WERI-Rb-1 (cell line): ENCODE data around the gene RNF181.
A peak's percentile ranks its signal among the peaks of the same experiment; 100 is the strongest.

Source experiments
- DNase-seq: peaks from one replicate; pipeline ENCODE4 v3.0.0-alpha.2; 2020
- H3K27ac ChIP-seq: fragments of 250-450 bp; sonication (Bioruptor Pico); 2 replicates; pipeline ENCODE4 v1.5.1; 2020; ENCODE audit warnings: mild to moderate bottlenecking, moderate library complexity
- H3K27me3 ChIP-seq: fragments of 250-450 bp; sonication (Bioruptor Pico); 2 replicates; pipeline ENCODE4 v1.5.1; 2021; ENCODE audit warnings: mild to moderate bottlenecking, low read depth, moderate library complexity; ENCODE audit not compliant: insufficient read depth, severe bottlenecking
- H3K36me3 ChIP-seq: fragments of 250-450 bp; sonication (Bioruptor Pico); 2 replicates; pipeline ENCODE4 v1.5.1; 2020; ENCODE audit warnings: mild to moderate bottlenecking, moderate library complexity
- H3K4me3 ChIP-seq: 2 replicates; pipeline ENCODE4 v1.5.1; 2011; ENCODE audit warnings: low read depth, mild to moderate bottlenecking, control low read depth, low read length
- H3K9me3 ChIP-seq: fragments of 250-450 bp; sonication (Bioruptor Pico); 2 replicates; pipeline ENCODE4 v1.5.1; 2021; ENCODE audit warnings: mild to moderate bottlenecking, moderate library complexity; ENCODE audit not compliant: severe bottlenecking
- TF ChIP-seq, protein P1 (sequence below): IDR thresholded peaks from 2 replicates; pipeline ENCODE4 v1.5.1; 2011; ENCODE audit warnings: low read depth, mild to moderate bottlenecking, control low read depth, inconsistent platforms, low read length

Gene RNF181, protein sequence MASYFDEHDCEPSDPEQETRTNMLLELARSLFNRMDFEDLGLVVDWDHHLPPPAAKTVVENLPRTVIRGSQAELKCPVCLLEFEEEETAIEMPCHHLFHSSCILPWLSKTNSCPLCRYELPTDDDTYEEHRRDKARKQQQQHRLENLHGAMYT

DNA sequence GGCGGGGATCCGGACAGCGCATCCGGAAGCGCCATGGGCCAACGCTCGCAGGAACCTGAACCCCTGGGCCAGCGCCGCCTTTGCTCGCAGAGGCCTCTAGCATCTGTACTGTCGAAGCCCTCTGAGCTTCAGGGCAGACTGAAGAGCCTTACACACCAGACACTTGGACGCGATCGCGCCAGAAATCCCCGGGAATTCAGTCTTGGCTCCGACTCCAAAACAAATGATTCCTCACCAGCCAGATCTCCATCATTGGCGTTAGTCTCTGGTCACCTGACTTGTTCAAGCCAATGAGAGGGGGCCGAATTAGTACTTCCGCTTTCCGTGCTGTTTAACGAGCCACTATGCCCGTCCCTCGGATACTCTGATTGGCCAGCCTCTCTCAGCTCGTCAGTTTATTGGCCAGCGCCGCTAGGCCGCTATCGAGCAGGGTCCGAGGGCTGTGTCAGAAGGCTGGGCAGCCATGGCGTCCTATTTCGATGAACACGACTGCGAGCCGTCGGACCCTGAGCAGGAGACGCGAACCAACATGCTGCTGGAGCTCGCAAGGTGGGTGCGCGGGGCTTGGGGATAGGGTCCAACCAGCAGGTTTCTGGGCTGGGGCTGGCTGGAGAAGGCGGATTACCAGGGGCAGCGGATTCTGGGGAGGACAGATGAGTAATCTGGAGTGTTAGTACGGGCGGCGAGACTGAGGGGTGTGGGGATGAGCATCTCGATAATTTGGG, at the start of gene RNF181:
Gene RNF181, plus strand, starts transcription at position 445 of the 725 bp plus-strand sequence. Its CDS starts 19 bp downstream, at position 464.
- Histone ChIP-seq H3K9me3 (no peaks in the 10 kb centered on the region), H3K4me3 (peak within 1 kb of the TSS; percentile 83), H3K36me3 (peaks cover 18% of the 10 kb centered on the region), H3K27ac (peak within 1 kb of the TSS; percentile 77), H3K27me3 (no peaks in the 10 kb centered on the region)
- TF ChIP-seq, protein P1, sequence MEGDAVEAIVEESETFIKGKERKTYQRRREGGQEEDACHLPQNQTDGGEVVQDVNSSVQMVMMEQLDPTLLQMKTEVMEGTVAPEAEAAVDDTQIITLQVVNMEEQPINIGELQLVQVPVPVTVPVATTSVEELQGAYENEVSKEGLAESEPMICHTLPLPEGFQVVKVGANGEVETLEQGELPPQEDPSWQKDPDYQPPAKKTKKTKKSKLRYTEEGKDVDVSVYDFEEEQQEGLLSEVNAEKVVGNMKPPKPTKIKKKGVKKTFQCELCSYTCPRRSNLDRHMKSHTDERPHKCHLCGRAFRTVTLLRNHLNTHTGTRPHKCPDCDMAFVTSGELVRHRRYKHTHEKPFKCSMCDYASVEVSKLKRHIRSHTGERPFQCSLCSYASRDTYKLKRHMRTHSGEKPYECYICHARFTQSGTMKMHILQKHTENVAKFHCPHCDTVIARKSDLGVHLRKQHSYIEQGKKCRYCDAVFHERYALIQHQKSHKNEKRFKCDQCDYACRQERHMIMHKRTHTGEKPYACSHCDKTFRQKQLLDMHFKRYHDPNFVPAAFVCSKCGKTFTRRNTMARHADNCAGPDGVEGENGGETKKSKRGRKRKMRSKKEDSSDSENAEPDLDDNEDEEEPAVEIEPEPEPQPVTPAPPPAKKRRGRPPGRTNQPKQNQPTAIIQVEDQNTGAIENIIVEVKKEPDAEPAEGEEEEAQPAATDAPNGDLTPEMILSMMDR, result no peak
- DNase-seq, result peak; percentile 95

DNA sequence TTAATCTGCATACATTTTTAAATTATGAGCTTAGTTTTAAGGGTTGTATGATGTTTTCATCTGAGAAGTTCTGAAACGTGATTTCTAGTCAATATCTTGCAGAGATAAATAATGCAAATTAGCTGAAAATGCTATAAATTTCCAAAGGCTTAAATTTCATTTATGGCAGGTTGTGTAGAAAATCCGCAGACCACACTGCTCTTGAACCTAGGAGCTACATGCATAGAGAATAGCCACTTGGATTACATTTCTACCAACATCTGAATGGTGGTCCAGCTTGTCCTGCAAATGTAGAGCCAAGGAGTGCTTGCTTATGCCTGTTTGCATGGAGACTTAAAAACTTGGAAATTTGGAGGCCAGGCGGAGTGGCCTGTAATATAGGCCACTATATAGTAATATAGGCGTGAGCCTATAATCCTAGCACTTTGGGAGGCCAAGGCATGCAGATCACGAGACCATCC, 49.7 kb upstream of the RNF181 start:
- Histone ChIP-seq H3K27me3 (no peaks in the 10 kb centered on the region), H3K36me3 (peaks cover 79% of the 10 kb centered on the region), H3K4me3 (no peak overlapping the region), H3K27ac (no peak overlapping the region), H3K9me3 (no peaks in the 10 kb centered on the region)
- no peak for DNase-seq
- TF ChIP-seq, protein P1, result no peak

DNA sequence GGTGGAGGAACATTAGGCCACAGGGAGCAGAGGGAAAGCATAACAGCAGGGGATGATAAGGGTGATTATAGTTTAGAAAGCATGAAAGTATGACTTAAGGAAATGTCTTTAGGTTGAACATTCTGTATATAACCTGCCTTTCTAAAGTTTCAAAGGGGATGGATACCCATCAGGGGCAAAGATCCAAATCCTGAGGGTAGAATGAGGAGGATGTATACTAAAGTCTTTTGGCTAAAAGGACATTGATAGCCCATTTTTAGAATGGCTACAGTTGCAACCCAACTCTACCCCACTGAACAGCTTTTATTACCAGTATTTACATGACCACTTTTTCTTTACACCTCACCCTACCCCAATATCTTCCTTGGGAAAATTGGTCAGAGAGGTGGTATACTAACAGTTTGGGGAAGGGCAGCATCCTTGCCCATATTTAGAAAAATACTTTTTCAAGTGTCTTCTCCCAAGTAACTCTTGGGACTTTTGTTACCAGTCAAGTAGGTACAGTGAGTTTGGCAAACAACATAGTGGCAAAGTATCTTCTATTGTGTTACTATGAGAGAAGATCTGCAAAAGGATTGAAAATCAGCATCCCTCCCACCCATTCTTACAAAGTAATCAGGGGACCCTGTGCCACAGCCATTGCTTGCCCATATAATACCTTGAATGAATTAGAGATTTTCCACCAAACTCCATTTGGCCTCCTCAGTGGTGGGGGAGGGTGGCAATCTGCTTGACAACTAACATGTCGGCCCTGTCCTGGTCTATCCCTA, 48.3 kb upstream of the RNF181 start:
- no peak for DNase-seq
- Histone ChIP-seq H3K36me3 (peaks cover 78% of the 10 kb centered on the region), H3K27ac (no peak overlapping the region)

DNA sequence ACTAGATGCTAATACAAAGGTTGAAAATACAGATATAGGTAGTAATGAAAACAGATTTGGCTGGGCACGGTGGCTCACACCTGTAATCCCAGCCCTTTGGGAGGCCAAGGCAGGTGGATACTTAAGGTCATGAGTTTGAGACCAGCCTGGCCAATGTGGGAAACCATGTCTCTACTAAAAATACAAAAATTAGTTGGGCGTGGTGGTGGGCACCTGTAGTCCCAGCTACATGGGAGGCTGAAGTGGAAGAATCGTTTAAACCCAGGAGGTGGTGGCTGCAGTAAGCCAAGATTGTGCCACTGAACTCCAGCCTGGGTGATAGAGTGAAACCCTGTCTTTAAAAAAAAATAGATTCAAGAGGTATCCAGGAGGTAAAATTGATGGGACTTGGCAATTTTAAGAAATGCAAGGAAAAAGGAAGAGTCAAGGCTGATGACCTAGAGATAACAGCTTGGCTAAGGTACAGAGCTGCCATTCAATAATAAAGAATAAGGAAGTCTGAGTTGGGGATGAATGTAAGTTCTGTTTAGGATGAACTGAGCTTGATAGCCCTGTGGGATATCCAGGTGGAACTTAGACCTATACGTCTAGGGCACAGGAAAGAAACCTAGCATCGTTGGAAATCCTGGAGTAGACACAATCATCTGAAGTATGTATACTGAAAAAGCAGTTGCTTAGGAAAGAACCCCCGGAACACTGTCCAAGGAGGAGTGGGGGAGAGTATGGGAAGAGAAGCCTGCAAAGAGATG, 47.5 kb upstream of the RNF181 start:
- H3K36me3 ChIP-seq, result peaks cover 75% of the 10 kb centered on the region

More for the DNA sequence above, 48.3 kb upstream of the RNF181 start:
- TF ChIP-seq, protein P1, result no peak
- Histone ChIP-seq H3K4me3 (no peak overlapping the region), H3K27me3 (no peaks in the 10 kb centered on the region), H3K9me3 (no peaks in the 10 kb centered on the region)

DNA sequence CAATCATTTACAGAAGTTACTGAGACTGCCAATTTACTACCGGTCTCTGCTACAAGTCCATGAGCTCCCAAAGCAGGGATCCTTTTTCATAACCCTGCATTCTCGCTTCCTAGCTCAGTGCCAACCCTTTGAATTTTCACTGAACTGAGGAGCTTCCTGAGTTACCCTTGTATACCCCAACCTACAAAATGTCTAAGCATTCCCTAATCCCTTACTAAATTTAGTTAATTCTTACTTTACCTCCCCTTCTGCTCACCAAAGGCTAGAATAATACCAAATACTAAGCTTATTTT, 47.0 kb upstream of the RNF181 start:
- Histone ChIP-seq H3K27ac (no peak overlapping the region), H3K27me3 (no peaks in the 10 kb centered on the region), H3K9me3 (no peaks in the 10 kb centered on the region), H3K4me3 (no peak overlapping the region), H3K36me3 (peaks cover 70% of the 10 kb centered on the region)
- DNase-seq, result no peak
- TF ChIP-seq, protein P1, result no peak

More for the DNA sequence above, 47.5 kb upstream of the RNF181 start:
- Histone ChIP-seq H3K27me3 (no peaks in the 10 kb centered on the region), H3K27ac (no peak overlapping the region), H3K4me3 (no peak overlapping the region), H3K9me3 (no peaks in the 10 kb centered on the region)
- TF ChIP-seq, protein P1, result no peak
- no peak for DNase-seq
